HG02870 (cell line): ENCODE measurements around the gene GJA4.
A peak's percentile ranks its signal among the peaks of the same experiment; 100 is the strongest.
"Not testable (repeated sequence)": the region's sequence is repeated elsewhere in the genome, so short reads cannot be mapped to it uniquely, and the experiment has no call there.

Source experiments
- ATAC-seq: cut with Tn5 transposase; IDR thresholded peaks from one replicate; pipeline ENCODE4 v1.9.1; 2021; ENCODE audit warnings: mild to moderate bottlenecking, moderate library complexity; ENCODE audit not compliant: unreplicated experiment

GJA4 gene

GRCh38 chr1:34787461-34788420 is 5.1 kb upstream of the GJA4 start:
- no peak for ATAC-seq

GRCh38 chr1:34790985-34791384 is 1.8 kb upstream of the GJA4 start:
- no peak for ATAC-seq

- ATAC-seq = no peak
Measured at GRCh38 chr1:34792424-34792823, 375 bp upstream of the GJA4 start.

GRCh38 chr1:34794001-34794789 is 1.4 kb downstream of the GJA4 start:
- no peak for ATAC-seq

- no peak for ATAC-seq
Measured at GRCh38 chr1:34794790-34795180, 2.0 kb downstream of the GJA4 start.

- ATAC-seq = no peak
Measured at GRCh38 chr1:34795916-34796315, 3.1 kb downstream of the GJA4 start.

- peak; percentile 54 for ATAC-seq
Measured at GRCh38 chr1:34796990-34797389, 4.2 kb downstream of the GJA4 start.

GRCh38 chr1:34800214-34800613 is 7.4 kb downstream of the GJA4 start:
- ATAC-seq = no peak

GRCh38 chr1:34803770-34804169 is 11.0 kb downstream of the GJA4 start:
- ATAC-seq = no peak

- no peak for ATAC-seq
Measured at GRCh38 chr1:34806396-34806795, 13.6 kb downstream of the GJA4 start.

- ATAC-seq = no peak
Measured at GRCh38 chr1:34808051-34808810, 15.4 kb downstream of the GJA4 start.

- not testable (repeated sequence) for ATAC-seq
Measured at GRCh38 chr1:34810781-34811180, 18.0 kb downstream of the GJA4 start.

GRCh38 chr1:34816332-34816731 is 23.5 kb downstream of the GJA4 start:
- no peak for ATAC-seq

- ATAC-seq = no peak
Measured at GRCh38 chr1:34816778-34817177, 24.0 kb downstream of the GJA4 start.

- not testable (repeated sequence) for ATAC-seq
Measured at GRCh38 chr1:34818862-34819261, 26.1 kb downstream of the GJA4 start.

GRCh38 chr1:34822202-34822601 is 29.4 kb downstream of the GJA4 start:
- ATAC-seq = no peak

- no peak for ATAC-seq
Measured at GRCh38 chr1:34824817-34825454, 32.1 kb downstream of the GJA4 start.

GRCh38 chr1:34825455-34826091 is 32.8 kb downstream of the GJA4 start:
- no peak for ATAC-seq

GRCh38 chr1:34827341-34827941 is 34.6 kb downstream of the GJA4 start:
- ATAC-seq = no peak

- ATAC-seq = no peak
Measured at GRCh38 chr1:34828611-34829010, 35.8 kb downstream of the GJA4 start.
